ENCODE results near the gene IER5.
"Not testable (repeated sequence)": the region's sequence is repeated elsewhere in the genome, so short reads cannot be mapped to it uniquely, and the experiment has no call there.

IER5 gene

DNA sequence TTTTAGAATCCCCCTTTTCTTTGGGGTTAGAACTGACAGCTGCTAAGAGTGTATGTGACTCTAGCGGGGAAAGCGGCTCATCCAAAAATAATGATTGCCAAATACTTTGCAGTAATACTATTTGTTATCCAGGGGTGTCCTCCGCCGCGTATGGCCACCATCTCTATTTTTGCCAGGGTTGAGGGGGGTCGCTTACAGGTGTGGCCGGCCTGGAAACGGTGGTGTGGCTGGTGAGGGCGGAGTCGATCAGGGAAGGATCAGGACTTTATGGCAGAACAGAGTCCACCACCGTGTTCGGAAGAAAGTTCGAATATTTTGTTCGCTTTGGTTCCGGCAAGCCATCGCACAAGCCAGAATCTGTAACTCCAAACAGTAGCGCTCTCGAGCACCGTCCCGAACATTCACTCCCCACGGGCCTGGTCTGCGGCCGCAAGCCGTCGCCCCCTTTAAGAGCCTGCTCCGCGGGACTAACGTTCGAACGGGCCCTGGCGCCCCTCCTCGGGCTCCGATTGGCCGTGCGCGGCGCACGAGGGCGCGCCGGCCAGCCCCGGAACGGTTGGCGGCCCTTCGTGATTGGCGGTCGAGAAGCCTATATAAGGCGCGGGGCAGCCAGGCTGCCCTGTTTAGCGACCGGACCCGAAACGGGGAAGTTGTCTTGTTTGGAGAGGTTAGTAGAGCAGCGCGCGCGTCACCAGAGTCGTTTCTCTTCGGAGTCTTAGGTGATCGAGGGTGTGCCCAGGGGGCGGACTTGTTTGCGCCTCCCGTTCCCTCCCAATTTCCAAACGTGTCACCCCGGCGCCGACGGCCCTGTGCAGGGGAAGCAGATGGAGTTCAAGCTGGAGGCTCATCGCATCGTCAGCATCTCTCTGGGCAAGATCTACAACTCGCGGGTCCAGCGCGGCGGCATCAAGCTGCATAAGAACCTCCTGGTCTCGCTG is at the start of gene IER5:
IER5 (plus strand) TSS at position 622 of the 938 bp plus-strand sequence; CDS start at position 825, 203 bp downstream.
- DNase-seq, result peak; percentile 91

DNA sequence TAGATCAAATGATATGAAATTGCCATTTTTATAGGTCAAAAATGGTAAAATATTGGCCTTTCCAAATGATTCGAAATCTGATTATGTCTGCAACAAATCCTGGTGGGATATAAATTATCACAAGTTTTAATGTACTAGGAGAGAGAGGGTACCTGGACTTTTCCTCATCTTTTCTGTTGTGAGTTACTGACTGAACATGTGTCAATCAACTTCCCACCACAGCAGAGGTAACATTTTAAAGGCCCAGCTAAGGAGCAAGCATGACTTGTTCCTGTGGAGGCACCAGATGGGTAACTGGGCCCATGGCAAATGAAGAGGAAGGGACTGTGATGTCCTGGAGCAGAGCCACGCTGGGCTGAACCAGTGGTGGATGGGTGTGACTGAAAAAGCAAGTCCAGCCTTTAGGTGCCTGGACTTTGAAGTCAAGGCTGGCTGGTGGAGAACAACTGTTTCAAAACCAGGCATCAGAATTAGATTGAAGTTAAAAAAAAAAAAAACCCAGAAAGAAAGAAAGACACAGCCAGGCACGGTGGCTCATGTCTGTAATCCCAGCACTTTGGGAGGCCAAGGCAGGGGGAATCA is 48.1 kb upstream of the IER5 start:
- no peak for DNase-seq

DNA sequence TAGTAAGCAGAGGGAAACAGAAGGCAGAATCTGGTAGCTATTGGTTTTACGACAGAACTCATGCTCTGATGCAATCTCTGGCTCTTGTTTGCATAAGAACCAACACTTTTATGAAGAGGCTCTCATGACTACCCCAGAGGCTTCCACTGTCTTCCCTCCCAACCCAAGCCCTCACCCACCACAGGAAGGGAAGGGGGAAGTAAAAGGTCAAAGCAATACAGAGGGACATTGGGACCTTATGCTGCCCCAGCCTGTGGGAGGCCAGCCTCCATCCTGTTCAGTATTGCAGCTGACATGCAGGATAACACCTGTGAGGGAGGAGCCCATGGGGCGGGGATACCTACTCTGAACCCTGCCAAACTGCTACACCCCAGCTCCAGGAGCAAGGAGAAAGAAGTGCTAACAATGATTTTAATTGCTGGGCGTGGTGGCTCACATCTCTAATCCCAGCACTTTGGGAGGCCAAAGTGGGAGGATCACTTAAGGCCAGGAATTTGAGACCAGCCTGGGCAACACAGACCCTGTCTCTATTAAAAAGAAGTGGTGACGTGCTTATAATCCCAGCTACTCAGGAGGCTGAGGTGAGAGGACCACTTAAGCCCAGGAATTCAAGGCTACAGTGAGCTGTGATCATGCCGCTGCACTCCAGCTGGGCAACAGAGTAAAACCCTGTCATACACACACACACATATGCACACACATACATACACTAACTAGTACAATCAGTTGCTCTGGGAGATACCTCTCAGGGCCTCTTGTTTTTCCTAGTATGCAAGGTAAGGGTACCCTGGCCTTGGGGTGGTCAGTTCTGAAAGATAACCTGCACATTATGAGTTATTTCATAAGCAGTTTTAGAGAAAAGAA is 45.2 kb upstream of the IER5 start:
- peak; percentile 77 for DNase-seq

- no peak for DNase-seq
Observed at GRCh38 chr1:181044449-181044966, 44.0 kb upstream of the IER5 start.

GRCh38 chr1:181045946-181046345 is 42.6 kb upstream of the IER5 start:
- DNase-seq, result not testable (repeated sequence)

- DNase-seq, result no peak
Observed at GRCh38 chr1:181049378-181049777, 39.1 kb upstream of the IER5 start.

DNA sequence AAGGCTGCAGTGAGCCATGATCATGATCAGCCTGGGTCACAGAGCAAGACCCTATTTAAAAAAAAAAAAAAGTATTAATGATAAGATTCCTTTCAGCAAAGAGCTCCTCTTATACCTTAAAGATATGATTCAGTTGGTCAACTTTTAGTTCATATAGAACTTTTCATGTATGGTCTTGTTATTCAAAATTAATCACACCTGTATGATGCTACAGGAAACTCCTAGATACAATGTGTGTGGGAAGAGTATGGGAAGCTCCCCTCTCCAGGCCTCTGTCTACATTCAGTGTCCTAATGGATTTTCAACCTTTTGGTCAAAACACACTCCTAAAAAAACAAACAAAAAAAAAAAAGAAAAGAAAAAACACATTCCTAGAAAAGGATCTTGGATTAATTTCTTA is 37.6 kb upstream of the IER5 start:
- DNase-seq, result no peak

DNA sequence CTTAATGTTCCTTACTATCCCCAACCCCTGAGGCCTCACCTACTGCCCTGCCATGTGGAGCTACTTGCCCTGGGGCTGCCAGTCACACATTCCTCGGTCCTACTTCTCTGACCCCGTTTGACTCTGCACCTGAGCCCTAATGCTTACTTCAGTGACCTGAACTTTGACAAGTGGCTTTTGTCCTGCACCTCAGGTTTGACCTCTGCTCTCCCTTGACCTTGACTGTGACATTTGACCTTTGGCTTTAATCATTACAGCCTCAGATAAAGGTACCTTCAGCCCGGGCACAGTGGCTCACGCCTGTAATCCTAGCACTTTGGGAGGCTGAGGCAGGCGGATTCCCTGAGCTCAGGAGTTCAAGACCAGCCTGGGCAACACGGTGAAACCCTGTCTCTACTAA is 31.9 kb upstream of the IER5 start:
- no peak for DNase-seq

DNA sequence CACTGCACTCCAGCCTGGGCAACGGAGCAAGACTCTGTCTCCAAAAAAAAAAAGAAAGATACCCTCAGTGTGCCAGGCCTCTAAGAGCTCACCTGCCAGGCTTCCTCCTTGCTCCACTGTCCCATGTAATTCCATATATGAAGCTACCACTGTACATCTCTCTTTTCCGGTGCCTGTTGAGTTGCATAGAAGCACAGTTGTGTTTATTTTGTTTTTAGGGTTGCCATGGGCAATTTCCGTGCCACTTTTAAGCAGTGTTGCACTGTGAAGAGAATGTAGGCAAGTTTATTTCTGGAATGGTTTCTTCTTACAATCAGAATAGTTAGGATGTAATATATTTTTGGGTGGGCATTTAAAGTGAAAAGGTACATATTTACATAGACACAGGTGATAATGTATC is 31.4 kb upstream of the IER5 start:
- no peak for DNase-seq

GRCh38 chr1:181059435-181059834 is 29.1 kb upstream of the IER5 start:
- DNase-seq, result no peak

DNA sequence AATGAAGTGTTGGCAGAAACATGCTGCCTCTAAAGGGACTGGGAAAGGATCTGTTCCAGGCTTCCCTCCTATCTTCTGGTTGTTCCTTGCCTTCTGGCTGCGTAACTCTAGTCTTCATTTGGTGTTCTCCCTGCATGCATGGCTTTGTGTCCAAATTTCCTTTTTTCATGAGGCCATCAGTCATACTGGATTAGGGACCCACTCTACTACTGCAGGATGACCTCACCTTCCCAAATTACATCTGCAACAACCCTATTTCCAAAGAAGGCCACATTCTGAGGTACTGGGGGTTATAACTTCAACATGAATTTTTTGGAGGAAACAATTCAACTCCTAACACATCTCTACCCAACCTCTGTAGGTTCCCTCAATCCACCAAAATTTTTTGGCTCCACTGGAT is 28.4 kb upstream of the IER5 start:
- no peak for DNase-seq

DNA sequence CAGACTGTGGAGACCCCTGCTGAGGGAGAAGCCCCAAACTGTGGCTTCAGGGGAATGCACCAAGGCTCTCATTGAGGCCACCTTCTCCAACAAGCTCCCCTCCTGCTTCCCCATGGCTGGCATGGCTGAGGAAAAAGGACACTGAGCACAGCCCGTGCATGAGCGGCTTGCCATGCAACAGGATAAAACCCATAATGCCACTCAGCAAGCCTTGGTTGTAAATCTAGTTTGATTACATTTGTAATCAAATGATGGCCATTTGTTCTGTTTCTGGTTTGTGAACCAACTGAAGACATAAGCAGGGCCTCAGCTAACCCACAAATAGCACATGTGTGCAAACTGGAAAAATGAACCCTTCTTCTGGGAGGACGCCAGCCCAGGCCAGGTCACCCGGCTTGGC is 27.6 kb upstream of the IER5 start:
- DNase-seq, result not testable (repeated sequence)

DNA sequence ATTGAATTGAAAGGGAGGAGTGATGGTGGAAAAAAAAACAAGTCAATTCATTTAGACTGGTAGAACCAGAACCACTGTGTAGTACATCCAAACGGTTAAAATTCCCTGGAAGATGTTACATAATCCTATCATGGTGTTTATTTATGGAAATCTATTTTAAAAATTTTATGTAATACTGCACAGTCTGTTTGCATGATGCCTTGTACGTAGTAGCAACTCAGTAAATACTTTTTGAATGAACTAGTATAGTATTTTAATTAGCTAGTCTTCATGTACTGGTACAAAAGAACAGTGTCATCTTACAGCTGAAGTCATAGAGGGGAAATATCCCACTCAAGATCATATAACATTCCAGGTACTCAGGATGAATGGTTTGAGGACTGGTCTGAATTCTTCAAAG is 27.0 kb upstream of the IER5 start:
- DNase-seq, result no peak

GRCh38 chr1:181061891-181062835 is 26.3 kb upstream of the IER5 start:
- DNase-seq, result no peak

- DNase-seq, result no peak
Observed at GRCh38 chr1:181062836-181063428, 25.6 kb upstream of the IER5 start.

- no peak for DNase-seq
Observed at GRCh38 chr1:181064011-181064623, 24.4 kb upstream of the IER5 start.

- no peak for DNase-seq
Observed at GRCh38 chr1:181064702-181065101, 23.8 kb upstream of the IER5 start.

- no peak for DNase-seq
Observed at GRCh38 chr1:181073638-181074037, 14.9 kb upstream of the IER5 start.

DNA sequence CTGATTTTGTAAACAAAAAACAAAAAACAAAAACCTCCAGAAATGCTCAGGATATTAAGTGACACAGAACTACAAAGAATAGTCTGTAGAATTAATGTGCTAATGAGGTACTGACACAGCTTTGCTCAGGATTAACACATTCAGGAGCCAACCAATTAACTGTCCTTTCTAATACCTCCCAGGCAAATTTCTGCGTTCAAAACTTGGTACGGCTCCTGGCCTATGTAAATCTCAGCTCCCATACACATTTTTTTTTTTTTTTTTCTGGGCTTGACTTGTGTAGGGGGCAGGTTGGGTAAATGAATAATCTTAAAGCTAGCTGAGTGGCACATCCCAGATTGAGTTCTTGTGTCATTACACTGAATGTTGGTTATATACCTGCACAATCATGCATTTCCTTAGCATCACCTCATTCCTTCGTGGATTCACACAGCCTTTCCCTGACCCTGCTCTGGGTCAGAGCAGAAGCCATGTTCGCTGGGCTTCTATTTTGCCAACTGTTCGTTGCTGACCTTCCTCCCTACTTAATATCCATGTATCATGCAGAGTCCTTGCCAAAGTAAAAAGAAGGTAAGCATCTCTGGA is 12.6 kb upstream of the IER5 start:
- DNase-seq, result no peak

- no peak for DNase-seq
Observed at GRCh38 chr1:181076852-181077251, 11.6 kb upstream of the IER5 start.
